ENCODE data around the gene CARHSP1.
"Not testable (repeated sequence)": the region's sequence is repeated elsewhere in the genome, so short reads cannot be mapped to it uniquely, and the experiment has no call there.

Gene CARHSP1

DNA sequence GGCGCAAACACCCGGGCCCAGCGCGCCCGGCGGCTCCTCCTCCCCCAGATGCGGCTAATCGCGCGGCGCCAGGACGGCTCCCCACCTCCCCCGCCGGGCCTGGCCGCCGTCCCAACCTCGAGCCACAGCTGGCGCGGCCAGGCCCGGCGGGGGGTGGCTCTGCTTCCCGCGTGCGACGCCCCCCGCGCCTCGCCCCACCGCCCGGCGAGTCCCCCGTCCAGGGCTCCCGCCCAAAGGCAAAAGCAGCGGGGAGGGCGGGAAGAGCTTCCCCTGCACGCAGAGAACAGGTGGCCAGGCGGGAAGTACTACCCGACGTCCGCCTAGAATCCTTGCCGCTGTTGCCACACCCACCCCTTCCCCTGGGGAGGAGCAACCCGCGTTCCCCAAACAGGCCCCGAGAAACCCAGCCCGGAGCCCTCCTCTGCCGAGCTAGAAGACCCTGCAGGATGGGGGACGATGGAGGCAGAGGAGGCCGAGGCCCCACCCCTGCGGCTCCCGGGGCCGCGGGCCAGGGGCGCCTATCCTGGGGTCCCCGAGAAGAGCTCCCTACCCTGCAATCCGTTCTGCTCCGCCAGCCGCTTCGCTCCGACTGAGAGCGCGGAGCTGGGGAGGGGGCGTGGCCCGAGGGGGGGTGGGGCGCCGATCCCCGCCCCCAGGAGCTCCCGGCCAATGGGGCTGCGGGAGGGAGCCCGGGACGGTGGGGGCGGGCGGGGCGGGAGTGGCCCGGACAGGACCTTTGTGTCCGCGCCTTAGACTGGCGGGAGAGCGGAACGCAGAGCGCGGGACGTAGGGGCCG is at the start of gene CARHSP1:
Gene CARHSP1, minus strand, starts transcription at position 591 of the 796 bp plus-strand sequence. CDS start 9,678 bp downstream, outside the sequence.
- DNase-seq, result peak; percentile 90

DNA sequence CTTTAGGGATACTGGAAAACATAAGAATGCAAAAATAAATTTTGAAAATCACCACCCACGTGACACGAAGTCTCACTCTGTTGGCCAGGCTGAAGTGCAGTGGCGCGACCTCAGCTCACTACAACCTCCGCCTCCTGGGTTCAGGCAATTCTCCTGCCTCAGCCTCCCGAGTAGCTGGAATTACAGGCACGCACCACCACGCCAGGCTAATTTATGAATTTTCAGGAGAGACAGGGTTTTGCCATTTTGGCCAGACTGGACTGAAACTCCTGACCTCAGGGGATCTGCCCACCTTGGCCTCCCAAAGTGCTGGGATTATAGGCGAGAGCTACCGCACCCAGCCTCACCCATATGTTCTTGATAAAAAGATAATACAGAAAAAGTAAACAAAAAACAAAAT is 48.5 kb upstream of the CARHSP1 start:
- not testable (repeated sequence) for DNase-seq

GRCh38 chr16:8916541-8917225 is 47.9 kb upstream of the CARHSP1 start:
- DNase-seq, result no peak

DNA sequence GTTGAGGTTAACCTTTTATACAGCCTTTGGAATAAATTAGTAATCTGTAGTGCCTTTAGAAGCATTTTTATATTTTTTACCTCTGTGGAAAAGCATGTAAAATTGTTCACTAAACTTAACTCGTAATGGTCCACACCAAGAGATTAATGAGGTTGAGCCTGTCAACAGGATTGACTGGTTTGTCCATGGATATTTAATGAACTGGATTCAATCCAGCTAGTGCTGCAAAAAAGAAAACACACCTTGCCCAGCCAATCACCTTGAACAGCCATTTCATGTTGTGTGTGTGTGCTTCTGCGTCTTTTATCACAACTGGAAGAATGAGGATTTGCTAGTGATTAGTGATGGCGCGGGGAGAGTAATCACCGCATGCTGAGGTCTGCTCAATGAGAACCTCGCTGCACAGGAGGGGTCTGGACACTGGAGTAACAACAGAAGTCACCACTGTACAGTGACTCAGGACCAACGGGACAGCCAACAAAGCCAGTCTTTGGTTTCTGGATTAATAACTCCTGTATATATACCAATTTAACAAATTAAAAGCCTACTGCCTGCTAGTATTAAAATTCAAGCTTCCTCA is 47.0 kb upstream of the CARHSP1 start:
- DNase-seq, result no peak

DNA sequence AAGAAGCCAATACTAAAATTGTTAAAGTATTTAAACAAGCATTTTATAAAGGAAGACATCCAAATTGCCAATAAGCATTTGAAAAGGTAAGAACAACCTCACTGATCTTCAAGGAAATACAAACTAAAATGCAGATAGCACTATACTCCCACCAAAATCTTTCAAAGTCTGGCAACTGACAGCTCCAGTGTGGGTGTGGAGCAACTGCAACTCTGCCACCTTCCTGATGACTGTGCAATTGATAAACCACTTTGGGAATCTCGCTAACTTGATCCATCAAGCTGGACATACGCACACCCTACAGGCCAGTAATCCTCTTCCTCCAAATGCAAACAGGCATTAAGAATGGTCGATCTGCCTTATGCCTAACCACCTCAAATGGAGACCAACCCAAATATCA is 45.3 kb upstream of the CARHSP1 start:
- no peak for DNase-seq

DNA sequence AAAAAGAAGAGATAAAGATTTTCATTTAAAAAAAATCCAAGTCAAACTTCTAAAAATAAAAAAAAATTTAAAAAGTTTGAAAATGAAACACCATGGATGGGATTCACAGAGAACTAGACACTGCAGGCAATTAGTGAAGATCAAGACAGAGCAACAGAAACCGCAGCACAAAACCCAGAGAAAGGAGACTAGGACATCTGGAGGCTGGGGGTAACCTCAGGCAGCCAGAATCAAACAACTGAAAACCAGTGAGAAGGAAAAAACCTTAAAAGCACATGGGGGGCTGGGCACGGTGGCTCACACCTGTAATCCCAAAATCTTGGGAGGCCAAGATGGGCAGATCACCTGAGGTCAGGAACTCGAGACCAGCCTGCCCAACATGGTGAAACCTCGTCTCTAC is 44.0 kb upstream of the CARHSP1 start:
- no peak for DNase-seq

DNA sequence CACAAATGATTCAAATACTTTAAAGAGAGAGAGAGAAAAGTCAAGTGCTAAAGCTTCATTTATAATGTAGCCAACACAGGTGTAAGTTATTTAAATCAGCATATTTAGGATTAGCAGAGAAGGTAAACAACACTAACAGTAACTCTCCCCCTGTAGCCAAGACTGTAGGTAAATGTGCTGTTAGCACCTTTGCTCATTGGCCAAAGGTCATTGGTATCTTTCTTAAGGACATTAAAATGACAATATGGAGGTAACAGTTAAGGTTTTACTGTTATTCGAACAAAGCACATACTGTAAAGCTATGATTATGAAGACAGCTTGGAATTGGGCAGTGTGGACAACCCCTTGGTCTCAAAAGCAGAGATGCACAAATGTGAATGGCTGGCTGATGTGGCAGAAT is 42.0 kb upstream of the CARHSP1 start:
- DNase-seq, result no peak

DNA sequence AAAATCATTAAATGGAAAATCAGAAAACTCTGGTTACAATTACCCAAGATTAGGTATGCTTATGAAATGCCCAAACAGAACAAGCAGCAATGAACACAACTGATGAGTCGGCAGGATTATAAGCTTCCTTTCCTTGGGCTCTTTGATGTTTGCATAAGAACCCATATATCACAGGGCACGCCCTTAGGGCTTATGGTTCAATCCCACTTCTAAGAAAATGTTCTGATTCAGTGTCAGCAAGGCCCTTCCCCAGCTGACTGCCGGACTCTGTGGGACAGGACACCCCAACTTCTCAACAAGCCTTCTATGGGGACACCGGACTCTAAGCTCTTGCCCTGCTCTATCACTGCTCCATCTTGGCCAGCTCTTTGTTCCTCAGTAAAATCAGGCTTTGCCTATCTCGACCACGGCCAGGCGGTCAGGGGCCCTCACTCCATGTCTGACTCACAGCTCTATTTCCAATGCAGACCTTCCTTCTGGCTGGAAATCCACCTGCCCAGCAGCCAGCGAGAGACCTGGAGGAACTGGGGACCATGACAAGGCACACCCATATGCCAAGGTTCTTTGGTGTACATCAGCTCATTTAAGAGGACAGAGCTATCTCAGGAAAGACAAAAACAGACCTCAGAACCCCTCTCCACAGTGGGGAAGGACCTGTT is 40.1 kb upstream of the CARHSP1 start:
- DNase-seq, result no peak

DNA sequence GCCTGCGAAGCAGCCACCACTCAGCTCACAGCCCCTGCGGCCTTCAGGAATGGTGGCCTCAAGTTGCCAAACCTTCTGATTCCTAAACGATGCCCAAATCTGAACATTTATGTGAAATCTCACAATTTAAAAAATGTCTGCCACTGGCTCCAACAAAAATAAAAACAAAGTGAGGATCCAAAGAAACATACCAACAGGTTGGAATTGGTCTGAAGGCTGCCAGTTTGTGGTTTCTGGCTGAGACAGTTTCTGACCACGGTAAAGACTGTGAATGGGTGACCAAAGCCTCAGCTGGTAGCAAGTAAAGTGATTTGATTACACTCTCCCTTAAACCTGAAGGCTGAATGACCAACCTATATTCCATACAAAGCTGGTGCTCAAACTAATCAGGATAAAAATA is 38.3 kb upstream of the CARHSP1 start:
- DNase-seq, result no peak

GRCh38 chr16:8905795-8906591 is 37.2 kb upstream of the CARHSP1 start:
- no peak for DNase-seq

DNA sequence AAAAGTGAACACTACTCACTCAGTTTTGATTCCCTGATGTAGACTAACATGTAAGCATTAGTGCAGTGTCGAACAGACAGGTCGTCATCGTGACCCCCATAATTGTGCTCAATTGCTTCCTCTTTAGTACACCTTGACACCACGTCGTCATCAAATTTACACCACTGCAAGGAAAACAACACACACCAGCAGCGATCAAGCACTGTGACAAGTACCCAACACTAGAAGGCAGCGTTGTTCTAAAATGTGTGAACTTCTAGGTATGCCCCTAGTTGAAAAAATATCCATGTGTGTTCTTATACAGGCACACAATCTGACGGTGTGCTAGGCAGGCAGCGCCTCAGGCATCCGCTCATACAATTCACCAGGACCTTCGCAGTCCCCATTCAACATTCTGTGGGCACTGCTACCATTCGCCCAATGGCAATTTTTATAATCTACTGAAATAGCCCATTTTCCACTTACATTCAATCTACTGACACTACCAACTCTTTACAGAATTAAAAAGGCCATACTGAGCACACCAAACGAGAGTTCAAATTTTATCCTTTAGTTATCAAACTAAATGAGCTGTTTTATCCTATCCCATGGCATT is 36.5 kb upstream of the CARHSP1 start:
- DNase-seq, result no peak

- DNase-seq, result no peak
Measured at GRCh38 chr16:8904018-8904430, 35.2 kb upstream of the CARHSP1 start.

- DNase-seq, result no peak
Measured at GRCh38 chr16:8903004-8903403, 34.2 kb upstream of the CARHSP1 start.

DNA sequence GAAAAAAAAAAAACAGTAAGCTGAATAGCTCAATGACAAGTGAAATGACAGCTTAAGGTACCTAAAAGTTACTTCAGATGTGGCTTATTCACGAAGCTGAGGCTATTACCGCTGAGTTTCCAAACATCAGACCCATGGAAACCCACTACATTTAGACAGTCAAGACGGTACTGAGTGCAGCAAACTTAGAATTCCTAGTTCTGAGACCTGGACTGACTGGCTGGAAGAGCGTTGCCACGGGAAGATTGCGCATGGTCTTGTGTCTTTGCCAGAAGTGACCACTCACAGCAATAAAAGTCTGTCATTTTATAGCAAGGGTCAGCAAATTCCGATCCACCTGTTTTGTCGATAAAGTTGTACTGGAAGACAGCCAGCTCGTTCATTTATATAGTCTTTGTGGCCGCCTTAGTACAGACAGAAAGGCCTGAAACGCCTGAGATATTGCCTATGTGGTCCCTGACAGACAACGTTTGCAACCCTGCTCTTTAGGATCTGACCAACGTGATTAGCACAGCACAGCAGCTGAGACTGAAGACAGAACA is 32.6 kb upstream of the CARHSP1 start:
- DNase-seq, result no peak

DNA sequence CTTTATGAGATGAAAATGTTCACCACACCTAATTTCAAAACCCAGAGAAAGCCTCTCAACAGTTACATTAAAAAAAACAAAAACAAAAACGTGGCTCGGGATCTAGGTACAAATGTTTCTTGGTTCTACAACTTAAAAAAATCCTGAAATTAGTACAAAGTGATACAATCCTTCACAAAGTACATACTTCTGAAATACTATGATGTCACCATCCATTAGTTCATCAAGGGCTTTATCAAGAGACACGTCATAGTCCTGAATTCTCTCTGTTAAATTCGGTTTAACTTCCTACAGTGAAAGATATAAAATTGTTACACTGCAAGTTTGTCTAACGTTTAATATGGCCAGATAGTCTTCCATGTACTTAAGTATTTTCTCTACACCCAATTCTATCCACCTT is 31.5 kb upstream of the CARHSP1 start:
- DNase-seq, result no peak

- no peak for DNase-seq
Measured at GRCh38 chr16:8899709-8900317, 31.0 kb upstream of the CARHSP1 start.

DNA sequence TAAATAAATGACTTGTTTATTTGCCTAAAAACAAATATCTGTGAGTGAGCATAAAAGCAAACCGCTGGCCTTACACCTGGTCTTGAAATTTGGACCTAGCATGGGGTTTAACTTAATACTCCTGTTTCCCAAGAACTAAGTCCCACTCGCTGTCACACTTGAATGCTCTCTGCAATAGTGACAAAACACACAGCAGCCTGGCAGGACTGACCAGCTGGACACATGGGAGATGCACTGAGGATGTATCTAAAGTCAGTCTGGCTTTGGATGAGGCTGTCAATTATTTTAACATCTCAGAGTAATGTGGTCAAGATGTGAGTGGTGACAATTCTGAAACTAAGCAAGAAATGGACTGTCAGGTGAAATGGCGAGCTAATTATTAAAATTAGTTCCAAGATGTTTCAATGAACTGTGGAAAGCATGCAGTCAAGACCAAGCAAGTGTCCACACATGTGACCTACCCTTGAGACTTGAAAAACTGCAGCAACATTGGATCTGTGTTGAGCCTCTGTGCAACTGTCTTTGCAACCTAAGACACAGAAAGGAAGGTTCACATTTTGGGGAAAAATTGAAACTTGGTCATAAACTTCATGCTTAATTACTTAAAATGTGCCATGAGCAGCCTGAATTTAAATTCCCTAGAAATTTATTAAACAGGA is 30.0 kb upstream of the CARHSP1 start:
- no peak for DNase-seq

GRCh38 chr16:8894736-8895334 is 26.0 kb upstream of the CARHSP1 start:
- DNase-seq, result no peak

GRCh38 chr16:8893976-8894690 is 25.3 kb upstream of the CARHSP1 start:
- DNase-seq, result no peak

- DNase-seq, result no peak
Measured at GRCh38 chr16:8893426-8893825, 24.6 kb upstream of the CARHSP1 start.

All from NK-92 treated with Interleukin-12 subunit alpha and Interleukin-12 subunit beta, amount 100 ng/mL, for 24 hours (cell line).